HG02973 (cell line): ENCODE data around the gene TAS1R3.
A peak's percentile ranks its signal among the peaks of the same experiment; 100 is the strongest.

Experiments
- ATAC-seq: cut with Tn5 transposase; IDR thresholded peaks from one replicate; pipeline ENCODE4 v1.9.1; 2021; ENCODE audit warnings: moderate library complexity; ENCODE audit not compliant: unreplicated experiment

The TAS1R3 gene

GRCh38 chr1:1349256-1350012 is 18.4 kb downstream of the TAS1R3 start, which contains the start of gene DVL1:
Gene DVL1 (minus strand): TSS chr1:1349418. CDS start chr1:1349065, 353 bp downstream.
- ATAC-seq, result peak; percentile 49

GRCh38 chr1:1351511-1352427 is 20.7 kb downstream of the TAS1R3 start:
- no peak for ATAC-seq

- ATAC-seq, result no peak
Measured at GRCh38 chr1:1352786-1353388, 21.8 kb downstream of the TAS1R3 start.

- no peak for ATAC-seq
Measured at GRCh38 chr1:1353389-1354151, 22.5 kb downstream of the TAS1R3 start.

- no peak for ATAC-seq
Measured at GRCh38 chr1:1354271-1355247, 23.5 kb downstream of the TAS1R3 start.

- no peak for ATAC-seq
Measured at GRCh38 chr1:1355416-1355815, 24.3 kb downstream of the TAS1R3 start.

GRCh38 chr1:1356166-1356795 is 25.2 kb downstream of the TAS1R3 start:
- ATAC-seq, result no peak

GRCh38 chr1:1356796-1357401 is 25.8 kb downstream of the TAS1R3 start:
- ATAC-seq, result no peak

GRCh38 chr1:1357871-1358432 is 26.9 kb downstream of the TAS1R3 start:
- ATAC-seq, result no peak

- no peak for ATAC-seq
Measured at GRCh38 chr1:1358433-1359271, 27.6 kb downstream of the TAS1R3 start, which contains the start of gene MXRA8. Gene MXRA8 (minus strand): TSS chr1:1358555. CDS start chr1:1358504, 51 bp downstream.

GRCh38 chr1:1359308-1359663 is 28.2 kb downstream of the TAS1R3 start:
- ATAC-seq, result no peak

- no peak for ATAC-seq
Measured at GRCh38 chr1:1359664-1360468, 28.8 kb downstream of the TAS1R3 start.

- no peak for ATAC-seq
Measured at GRCh38 chr1:1360506-1361169, 29.6 kb downstream of the TAS1R3 start.

GRCh38 chr1:1361233-1361981 is 30.3 kb downstream of the TAS1R3 start:
- ATAC-seq, result no peak

GRCh38 chr1:1361982-1362423 is 30.9 kb downstream of the TAS1R3 start:
- ATAC-seq, result no peak
